ENCODE data around the gene VIM.

DNA sequence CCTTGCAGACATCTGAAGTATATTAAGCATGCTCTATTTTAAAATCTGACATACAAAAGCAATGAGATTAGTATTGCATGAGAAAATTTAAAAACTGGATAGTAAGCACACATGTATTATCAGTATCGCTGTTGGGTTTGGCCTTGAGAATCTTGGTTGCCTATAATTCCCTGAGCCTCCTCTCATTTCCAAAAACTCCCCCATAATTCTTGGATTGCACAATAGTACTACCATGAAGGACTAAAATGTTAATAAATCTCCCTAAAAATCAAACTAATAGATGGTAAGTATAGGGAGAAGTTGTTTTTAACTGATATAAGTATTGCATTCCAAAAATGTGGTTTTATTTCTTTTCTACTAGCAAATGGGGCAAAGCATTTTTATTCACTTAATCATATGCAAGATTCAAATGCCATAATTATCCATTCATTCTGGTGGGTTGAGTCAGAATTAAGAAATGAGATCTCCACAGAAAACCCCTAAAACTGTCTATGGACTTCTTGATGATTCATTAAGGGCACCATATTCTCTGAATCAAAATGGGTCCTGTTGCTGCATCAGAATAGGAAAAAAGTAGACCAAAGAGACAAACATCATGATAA is 10.3 kb upstream of the VIM start:
- TF ChIP-seq, protein P1, sequence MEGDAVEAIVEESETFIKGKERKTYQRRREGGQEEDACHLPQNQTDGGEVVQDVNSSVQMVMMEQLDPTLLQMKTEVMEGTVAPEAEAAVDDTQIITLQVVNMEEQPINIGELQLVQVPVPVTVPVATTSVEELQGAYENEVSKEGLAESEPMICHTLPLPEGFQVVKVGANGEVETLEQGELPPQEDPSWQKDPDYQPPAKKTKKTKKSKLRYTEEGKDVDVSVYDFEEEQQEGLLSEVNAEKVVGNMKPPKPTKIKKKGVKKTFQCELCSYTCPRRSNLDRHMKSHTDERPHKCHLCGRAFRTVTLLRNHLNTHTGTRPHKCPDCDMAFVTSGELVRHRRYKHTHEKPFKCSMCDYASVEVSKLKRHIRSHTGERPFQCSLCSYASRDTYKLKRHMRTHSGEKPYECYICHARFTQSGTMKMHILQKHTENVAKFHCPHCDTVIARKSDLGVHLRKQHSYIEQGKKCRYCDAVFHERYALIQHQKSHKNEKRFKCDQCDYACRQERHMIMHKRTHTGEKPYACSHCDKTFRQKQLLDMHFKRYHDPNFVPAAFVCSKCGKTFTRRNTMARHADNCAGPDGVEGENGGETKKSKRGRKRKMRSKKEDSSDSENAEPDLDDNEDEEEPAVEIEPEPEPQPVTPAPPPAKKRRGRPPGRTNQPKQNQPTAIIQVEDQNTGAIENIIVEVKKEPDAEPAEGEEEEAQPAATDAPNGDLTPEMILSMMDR (IDR thresholded peaks at IDR 0.05; ENCODE audit: poor library complexity): no peak
- no peak for TF ChIP-seq EZH2 (IDR thresholded peaks at IDR 0.05; ENCODE audit: borderline replicate concordance)
